ENCODE data around the gene APOA5. TPM values are rescaled to one million over a fixed set of nuclear protein-coding genes. Genes with fewer than 3 reads are reported as not detected.

APOA5 gene
- polyA plus RNA-seq, 1 donor from 2014 or later: not detected

GRCh38 chr11:116808262-116809175 is 16.8 kb upstream of the APOA5 start:
- no peak overlapping the region for H3K4me2 ChIP-seq (ENCODE audit: low read length)
- H3K36me3 ChIP-seq (ENCODE audit: insufficient read depth, low read length): no peaks in the 10 kb centered on the region
- no peak overlapping the region for H3K27ac ChIP-seq (ENCODE audit: low read length)
- H2AFZ ChIP-seq (ENCODE audit: low read depth, low read length): no peak overlapping the region
- no peaks in the 10 kb centered on the region for H3K27me3 ChIP-seq (ENCODE audit: insufficient read depth, low read depth, low read length)
- H4K20me1 ChIP-seq (ENCODE audit: insufficient read depth): no peaks in the 10 kb centered on the region
- TF ChIP-seq REST (IDR thresholded peaks at IDR 0.05; ENCODE audit: borderline replicate concordance): no peak
- no peak for TF ChIP-seq EZH2 (IDR thresholded peaks at IDR 0.05; ENCODE audit: borderline replicate concordance, insufficient read depth, low read length, poor library complexity, severe bottlenecking)
- no peak for TF ChIP-seq MXI1 (conservative IDR thresholded peaks at IDR 0.05; ENCODE audit: poor library complexity, severe bottlenecking)
- no peak for TF ChIP-seq CTCF (IDR thresholded peaks at IDR 0.05; ENCODE audit: poor library complexity, severe bottlenecking)
- TF ChIP-seq EP300 (conservative IDR thresholded peaks at IDR 0.05; ENCODE audit: poor library complexity, severe bottlenecking): no peak
- no peak for TF ChIP-seq POLR2AphosphoS5 (IDR thresholded peaks at IDR 0.05)
- no peak for TF ChIP-seq RAD21 (conservative IDR thresholded peaks at IDR 0.05)
- TF ChIP-seq TAF1 (IDR thresholded peaks at IDR 0.05; ENCODE audit: low read depth): no peak
- H3K79me2 ChIP-seq (replicated peaks; ENCODE audit: insufficient read depth, low read length): no peaks in the 10 kb centered on the region
- H3K9ac ChIP-seq (ENCODE audit: low read length): no peak overlapping the region
- H3F3A ChIP-seq (ENCODE audit: insufficient read depth, low read length, poor library complexity, severe bottlenecking): no peaks in the 10 kb centered on the region
- H3K9me3 ChIP-seq (ENCODE audit: low read length): no peaks in the 10 kb centered on the region
- H3K9me2 ChIP-seq (ENCODE audit: insufficient read depth, low read length): no peaks in the 10 kb centered on the region
- H3K4me3 ChIP-seq (ENCODE audit: low read length): no peak overlapping the region

- Histone ChIP-seq H3K4me2 (ENCODE audit: low read length) (no peak overlapping the region), H3K36me3 (ENCODE audit: insufficient read depth, low read length) (no peaks in the 10 kb centered on the region), H3K9me2 (ENCODE audit: insufficient read depth, low read length) (no peaks in the 10 kb centered on the region), H3K4me3 (ENCODE audit: low read length) (no peak overlapping the region), H3K9me3 (ENCODE audit: low read length) (no peaks in the 10 kb centered on the region), H3K27ac (ENCODE audit: low read length) (no peak overlapping the region), H3K79me2 (replicated peaks; ENCODE audit: insufficient read depth, low read length) (no peaks in the 10 kb centered on the region), H2AFZ (ENCODE audit: low read depth, low read length) (no peak overlapping the region), H3K27me3 (ENCODE audit: insufficient read depth, low read depth, low read length) (no peaks in the 10 kb centered on the region), H3F3A (ENCODE audit: insufficient read depth, low read length, poor library complexity, severe bottlenecking) (no peaks in the 10 kb centered on the region), H3K9ac (ENCODE audit: low read length) (no peak overlapping the region), H4K20me1 (ENCODE audit: insufficient read depth) (no peaks in the 10 kb centered on the region)
- TF ChIP-seq EP300 (conservative IDR thresholded peaks at IDR 0.05; ENCODE audit: poor library complexity, severe bottlenecking): no peak
- TF ChIP-seq SMC3 (conservative IDR thresholded peaks at IDR 0.05; ENCODE audit: poor library complexity): no peak
- no peak for TF ChIP-seq CTCF (IDR thresholded peaks at IDR 0.05; ENCODE audit: poor library complexity, severe bottlenecking)
- TF ChIP-seq REST (IDR thresholded peaks at IDR 0.05; ENCODE audit: borderline replicate concordance): no peak
- TF ChIP-seq MXI1 (conservative IDR thresholded peaks at IDR 0.05; ENCODE audit: poor library complexity, severe bottlenecking): no peak
- no peak for TF ChIP-seq EZH2 (IDR thresholded peaks at IDR 0.05; ENCODE audit: borderline replicate concordance, insufficient read depth, low read length, poor library complexity, severe bottlenecking)
- no peak for TF ChIP-seq TAF1 (IDR thresholded peaks at IDR 0.05; ENCODE audit: low read depth)
- TF ChIP-seq POLR2AphosphoS5 (IDR thresholded peaks at IDR 0.05): no peak
- no peak for TF ChIP-seq RAD21 (conservative IDR thresholded peaks at IDR 0.05)
Observed at GRCh38 chr11:116807601-116808261, 16.1 kb upstream of the APOA5 start.
